ENCODE measurements around the gene DMWD.

GRCh38 chr19:45834970-45835369, 42.3 kb upstream of the DMWD start:
- TF ChIP-seq ZNF565 (CRISPR knock-in tag; conservative IDR thresholded peaks at IDR 0.05; ENCODE audit: low read depth) (no peak), ISL1 (CRISPR knock-in tag; IDR thresholded peaks at IDR 0.05) (no peak)

Measured in SK-N-SH treated with all-trans-retinoic acid at 6 μM for 48 hours (cell line).